ENCODE measurements around the gene ADORA2A.

The ADORA2A gene

DNA sequence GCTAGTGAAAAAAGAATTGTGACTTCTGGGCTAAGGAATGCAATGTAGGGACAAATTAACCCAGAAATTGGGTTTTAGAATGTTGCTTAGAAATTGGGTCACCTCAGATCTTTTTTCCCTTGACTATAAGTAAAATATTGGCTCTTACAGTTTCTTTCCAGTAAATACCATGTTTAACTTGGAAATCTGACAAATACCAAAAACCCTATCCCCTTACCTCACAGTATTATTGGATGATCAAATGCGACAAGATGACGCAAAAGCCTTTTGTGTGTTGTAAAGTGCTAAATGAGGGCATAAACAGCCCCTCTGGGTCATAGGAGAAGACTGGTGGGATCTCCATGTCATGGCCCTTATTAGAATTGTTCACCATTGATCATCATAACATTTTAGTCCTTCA, 61.6 kb downstream of the ADORA2A start:
- TF ChIP-seq TAF1 (IDR thresholded peaks at IDR 0.05; ENCODE audit: borderline replicate concordance, insufficient read depth, low read length) (no peak), SIN3A (IDR thresholded peaks at IDR 0.05; ENCODE audit: borderline replicate concordance, insufficient read depth, low read length) (no peak), POLR2AphosphoS5 (IDR thresholded peaks at IDR 0.05; ENCODE audit: low read depth, low read length) (no peak), FOXP2 (optimal IDR thresholded peaks at IDR 0.05; ENCODE audit: borderline replicate concordance, extremely low read depth, extremely low read length, insufficient read depth) (no peak)
- TF ChIP-seq, protein P1, sequence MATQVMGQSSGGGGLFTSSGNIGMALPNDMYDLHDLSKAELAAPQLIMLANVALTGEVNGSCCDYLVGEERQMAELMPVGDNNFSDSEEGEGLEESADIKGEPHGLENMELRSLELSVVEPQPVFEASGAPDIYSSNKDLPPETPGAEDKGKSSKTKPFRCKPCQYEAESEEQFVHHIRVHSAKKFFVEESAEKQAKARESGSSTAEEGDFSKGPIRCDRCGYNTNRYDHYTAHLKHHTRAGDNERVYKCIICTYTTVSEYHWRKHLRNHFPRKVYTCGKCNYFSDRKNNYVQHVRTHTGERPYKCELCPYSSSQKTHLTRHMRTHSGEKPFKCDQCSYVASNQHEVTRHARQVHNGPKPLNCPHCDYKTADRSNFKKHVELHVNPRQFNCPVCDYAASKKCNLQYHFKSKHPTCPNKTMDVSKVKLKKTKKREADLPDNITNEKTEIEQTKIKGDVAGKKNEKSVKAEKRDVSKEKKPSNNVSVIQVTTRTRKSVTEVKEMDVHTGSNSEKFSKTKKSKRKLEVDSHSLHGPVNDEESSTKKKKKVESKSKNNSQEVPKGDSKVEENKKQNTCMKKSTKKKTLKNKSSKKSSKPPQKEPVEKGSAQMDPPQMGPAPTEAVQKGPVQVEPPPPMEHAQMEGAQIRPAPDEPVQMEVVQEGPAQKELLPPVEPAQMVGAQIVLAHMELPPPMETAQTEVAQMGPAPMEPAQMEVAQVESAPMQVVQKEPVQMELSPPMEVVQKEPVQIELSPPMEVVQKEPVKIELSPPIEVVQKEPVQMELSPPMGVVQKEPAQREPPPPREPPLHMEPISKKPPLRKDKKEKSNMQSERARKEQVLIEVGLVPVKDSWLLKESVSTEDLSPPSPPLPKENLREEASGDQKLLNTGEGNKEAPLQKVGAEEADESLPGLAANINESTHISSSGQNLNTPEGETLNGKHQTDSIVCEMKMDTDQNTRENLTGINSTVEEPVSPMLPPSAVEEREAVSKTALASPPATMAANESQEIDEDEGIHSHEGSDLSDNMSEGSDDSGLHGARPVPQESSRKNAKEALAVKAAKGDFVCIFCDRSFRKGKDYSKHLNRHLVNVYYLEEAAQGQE (IDR thresholded peaks at IDR 0.05; ENCODE audit: insufficient read depth in 1 of 2, low read depth in 2 of 2, low read length in 2 of 2), result no peak

Measured in PFSK-1 (cell line).